GM19395 (cell line): Measurements from ENCODE around the gene APOL3.
"Not testable (repeated sequence)": the region's sequence is repeated elsewhere in the genome, so short reads cannot be mapped to it uniquely, and the experiment has no call there.

Source experiments
- ATAC-seq: cut with Tn5 transposase; IDR thresholded peaks from one replicate; pipeline ENCODE4 v1.9.1; 2021; ENCODE audit warnings: mild to moderate bottlenecking, moderate library complexity; ENCODE audit not compliant: unreplicated experiment

The APOL3 gene, protein sequence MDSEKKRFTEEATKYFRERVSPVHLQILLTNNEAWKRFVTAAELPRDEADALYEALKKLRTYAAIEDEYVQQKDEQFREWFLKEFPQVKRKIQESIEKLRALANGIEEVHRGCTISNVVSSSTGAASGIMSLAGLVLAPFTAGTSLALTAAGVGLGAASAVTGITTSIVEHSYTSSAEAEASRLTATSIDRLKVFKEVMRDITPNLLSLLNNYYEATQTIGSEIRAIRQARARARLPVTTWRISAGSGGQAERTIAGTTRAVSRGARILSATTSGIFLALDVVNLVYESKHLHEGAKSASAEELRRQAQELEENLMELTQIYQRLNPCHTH

DNA sequence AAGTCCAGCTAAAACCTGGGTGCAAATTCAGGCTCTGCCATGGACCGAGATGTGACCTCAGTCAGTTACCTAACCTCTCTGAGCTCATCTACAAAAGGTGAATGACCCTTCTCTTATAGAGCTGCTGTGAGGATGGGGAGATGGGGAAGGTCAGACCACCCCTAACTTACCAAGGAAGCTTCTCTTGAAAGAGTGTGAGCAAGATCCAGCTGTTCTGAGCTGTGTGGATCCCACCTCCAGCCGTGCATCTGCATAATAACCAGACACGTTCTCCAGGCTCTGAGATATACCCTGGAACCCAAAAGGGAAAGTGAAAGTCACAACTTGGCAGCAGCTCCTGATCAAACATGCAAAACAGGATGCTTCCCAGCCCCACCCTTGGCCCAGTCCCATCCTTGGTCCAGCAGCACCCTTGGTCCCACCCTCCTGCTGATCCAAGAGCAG, at the start of gene APOL3:
TSS of gene APOL3 (minus strand) at position 257 of the 444 bp plus-strand sequence. CDS start 11,700 bp downstream, outside the sequence.
- ATAC-seq: peak; percentile 46

- no peak for ATAC-seq
These were observed 49.7 kb upstream of the APOL3 start for GRCh38 chr22:36210224-36210623.

GRCh38 chr22:36209488-36209908, 48.9 kb upstream of the APOL3 start:
- not testable (repeated sequence) for ATAC-seq

DNA sequence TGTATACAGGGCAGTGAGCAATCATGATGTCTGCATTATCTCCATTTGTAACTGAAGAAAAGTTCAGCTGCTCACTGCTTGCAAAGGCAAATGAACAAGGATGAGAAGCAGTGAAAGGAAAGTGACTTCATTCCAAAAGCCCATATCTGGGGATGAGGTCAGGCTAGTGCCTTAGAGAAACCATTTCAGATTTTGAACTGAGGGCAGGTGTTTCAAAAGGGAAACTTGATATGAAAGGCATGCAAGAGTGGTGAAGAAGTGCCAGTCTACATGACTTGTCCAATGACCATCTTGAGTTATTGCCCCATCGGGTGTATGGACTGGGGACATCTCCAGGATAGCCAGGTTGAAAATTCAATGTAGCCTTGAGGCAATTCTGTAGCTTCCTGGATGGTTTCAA, 48.4 kb upstream of the APOL3 start:
- ATAC-seq: no peak

GRCh38 chr22:36208162-36208765, 47.7 kb upstream of the APOL3 start:
- ATAC-seq: no peak

DNA sequence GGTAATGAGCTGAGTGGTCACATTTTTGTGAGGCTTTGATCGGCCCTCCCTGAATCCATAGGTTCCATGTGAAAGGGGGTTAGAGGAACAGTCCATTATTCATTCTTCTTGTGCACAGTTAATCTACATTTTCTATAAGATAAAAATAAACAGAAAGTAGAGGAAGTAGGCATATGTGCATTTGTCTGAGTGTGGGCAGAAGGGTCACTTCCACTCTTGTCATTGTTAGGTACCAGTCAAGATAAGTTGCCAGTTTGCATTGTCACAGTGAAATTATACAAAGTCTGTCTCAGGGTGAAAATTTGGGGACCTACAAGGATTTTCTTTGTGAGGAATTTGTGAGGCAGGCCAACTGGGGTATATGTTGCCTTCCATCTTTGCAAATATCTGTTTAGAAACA, 45.7 kb upstream of the APOL3 start:
- no peak for ATAC-seq

GRCh38 chr22:36205573-36205972, 45.0 kb upstream of the APOL3 start:
- not testable (repeated sequence) for ATAC-seq

GRCh38 chr22:36204632-36205015, 44.1 kb upstream of the APOL3 start:
- no peak for ATAC-seq

GRCh38 chr22:36204001-36204631, 43.6 kb upstream of the APOL3 start:
- ATAC-seq: no peak

GRCh38 chr22:36203441-36203840, 42.9 kb upstream of the APOL3 start:
- ATAC-seq: not testable (repeated sequence)

DNA sequence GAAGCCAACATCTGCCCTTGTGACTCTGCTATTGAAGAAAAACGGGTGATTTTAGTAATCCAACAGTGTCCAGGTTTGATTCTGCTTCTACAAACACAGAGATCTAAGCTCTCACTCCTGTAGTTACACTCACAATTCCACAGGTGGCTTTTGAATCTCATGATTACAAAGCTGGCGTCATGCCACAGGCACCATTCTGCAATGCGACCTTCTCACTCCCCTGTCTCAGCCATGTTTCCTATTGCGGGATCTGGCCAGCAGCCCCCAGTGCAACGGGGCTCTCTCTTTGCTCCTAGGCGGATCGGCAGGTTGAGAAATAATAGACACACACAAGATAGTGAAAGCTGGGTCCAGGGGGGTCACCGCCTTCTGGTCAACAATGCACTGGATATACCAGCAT, 42.4 kb upstream of the APOL3 start:
- ATAC-seq: not testable (repeated sequence)

- no peak for ATAC-seq
These were observed 41.2 kb upstream of the APOL3 start, which contains the start of gene APOL4 for GRCh38 chr22:36201630-36202319. APOL4 (minus strand) TSS chr22:36201809; CDS start chr22:36201734, 75 bp downstream.

GRCh38 chr22:36201025-36201424, 40.5 kb upstream of the APOL3 start:
- ATAC-seq: not testable (repeated sequence)

DNA sequence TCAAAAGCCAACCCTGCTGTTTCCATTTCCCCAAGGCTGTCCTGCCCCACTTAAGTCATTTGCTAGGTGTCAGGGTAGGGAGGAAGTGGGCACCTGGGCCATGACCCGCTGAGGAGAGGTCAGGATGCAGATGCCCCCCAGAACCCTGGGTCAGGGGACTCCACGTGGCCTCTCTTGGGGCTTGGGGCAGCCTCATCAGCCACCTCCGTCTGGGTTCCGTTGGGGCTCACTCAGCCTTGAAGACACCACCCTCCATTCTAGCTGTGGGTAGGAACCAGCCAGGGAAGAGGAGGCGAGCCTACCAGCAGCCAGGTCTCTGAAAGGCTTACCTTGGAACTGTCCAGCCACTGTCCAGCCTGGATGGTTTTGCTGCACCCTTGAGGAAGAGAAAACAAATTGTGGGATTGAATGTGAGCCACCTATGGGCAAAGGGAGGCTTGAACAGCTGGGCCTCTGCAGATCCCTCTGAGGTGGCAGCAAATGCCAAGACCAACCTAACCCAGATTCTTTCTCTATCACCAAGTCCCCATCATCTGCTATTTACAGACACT, 38.5 kb upstream of the APOL3 start:
- ATAC-seq: no peak

DNA sequence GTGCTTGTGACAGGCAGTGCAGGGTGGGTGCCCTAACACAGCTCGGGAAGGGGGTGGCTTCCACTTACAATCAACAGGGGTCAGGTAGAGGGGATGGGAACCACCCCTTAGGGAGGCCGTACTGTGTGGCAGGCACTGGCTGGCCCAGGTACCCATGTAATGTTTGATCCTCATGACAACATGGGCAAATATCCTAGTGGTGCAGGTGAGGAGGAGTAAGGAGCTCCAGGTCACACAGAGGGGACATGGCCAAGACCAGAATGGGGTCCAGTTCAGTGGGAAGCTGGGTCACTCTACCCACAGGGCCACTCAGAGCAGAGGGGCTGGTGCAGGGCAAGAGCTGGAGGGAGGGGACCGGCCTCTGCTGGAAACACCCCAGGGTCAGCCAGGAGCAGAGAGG, 38.0 kb upstream of the APOL3 start:
- no peak for ATAC-seq

DNA sequence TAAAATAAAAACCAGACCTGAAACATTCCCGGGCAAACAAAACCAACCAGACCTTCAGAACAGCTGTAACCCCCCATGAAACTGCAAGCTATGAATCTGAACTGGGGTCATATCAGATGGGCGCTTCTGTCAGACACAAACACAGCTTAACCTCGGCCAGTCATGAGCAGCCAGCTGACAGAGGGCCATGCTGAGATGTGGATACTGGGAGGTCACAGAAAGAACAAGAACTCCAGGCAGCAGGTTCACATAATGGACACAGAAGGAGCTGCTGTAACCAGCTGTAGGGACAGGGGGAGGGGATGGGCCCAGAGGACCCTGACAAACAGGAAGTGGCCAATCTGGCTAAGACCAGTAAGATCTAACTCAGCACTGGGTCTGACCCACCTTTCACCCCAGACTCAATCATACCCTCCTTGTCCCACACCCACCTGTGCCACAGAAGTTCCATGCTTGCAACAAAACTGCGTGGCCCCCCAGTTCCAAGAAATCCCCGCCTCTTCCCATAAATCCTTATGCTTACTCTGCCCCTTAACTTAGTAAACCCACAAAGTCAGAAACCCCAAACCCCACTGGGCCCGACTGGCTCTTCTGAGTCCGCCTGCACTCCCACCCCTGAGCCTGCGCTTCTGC, 37.1 kb upstream of the APOL3 start:
- ATAC-seq: no peak

DNA sequence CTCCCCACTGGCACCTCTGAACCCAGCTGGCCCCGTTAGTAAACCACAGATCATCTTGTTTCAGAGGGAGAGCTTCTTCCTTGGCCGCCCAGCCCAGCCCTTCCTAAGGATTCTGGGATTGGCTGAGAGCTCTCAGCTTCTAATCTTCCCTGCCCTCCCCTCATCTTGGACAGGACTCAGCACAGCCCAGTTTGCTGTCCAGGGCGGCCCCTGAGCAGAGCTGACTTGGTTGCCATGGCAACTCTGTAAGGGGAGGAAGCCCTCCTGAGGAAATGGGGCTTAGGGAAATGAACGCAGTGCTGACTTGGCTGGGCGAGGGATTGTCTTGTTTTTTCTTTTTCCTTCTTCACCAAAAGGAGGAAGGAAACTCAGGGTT, 36.5 kb upstream of the APOL3 start:
- no peak for ATAC-seq

- ATAC-seq: no peak
These were observed 35.9 kb upstream of the APOL3 start for GRCh38 chr22:36196254-36197064.

DNA sequence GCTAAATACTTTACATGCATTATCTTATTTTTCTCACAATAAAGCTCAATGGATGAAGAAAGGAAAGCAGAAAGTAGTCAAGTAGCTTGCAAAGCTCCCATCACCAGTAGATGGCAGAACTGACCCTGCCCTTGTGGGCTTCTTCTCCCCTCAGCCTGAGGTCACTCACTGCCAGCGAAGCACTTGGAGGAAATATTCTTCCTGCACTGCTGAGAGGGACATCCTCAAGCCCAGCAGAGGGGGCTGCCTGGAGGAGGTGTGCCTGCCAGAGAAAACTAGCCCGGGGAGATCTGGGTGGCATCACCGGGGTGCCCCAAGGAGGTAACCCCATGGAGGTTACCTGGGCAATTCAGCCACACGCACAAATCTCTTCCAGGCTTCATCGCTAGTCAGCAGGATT, 34.4 kb upstream of the APOL3 start:
- no peak for ATAC-seq

DNA sequence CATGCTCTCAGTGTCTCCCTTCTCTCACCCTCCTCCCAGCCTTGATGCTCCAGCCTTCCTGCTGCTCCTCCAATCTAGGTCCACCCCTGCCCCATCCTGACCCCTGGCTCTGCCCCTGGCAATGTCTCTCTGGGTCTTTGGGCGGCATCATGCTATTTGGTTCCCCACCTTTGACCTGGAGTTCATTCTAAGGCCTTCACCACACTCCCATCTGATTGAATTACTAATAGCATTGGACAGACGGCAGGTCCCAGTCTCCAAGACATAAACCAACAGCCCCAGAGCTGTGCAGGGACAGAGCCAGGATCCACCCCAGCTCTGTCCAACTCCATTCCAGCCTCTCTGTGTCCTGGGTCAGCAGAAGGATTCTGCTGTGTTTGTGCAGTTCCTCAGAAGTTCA, 33.8 kb upstream of the APOL3 start:
- no peak for ATAC-seq
